ENCODE measurements around the gene HTT.

The HTT gene

DNA sequence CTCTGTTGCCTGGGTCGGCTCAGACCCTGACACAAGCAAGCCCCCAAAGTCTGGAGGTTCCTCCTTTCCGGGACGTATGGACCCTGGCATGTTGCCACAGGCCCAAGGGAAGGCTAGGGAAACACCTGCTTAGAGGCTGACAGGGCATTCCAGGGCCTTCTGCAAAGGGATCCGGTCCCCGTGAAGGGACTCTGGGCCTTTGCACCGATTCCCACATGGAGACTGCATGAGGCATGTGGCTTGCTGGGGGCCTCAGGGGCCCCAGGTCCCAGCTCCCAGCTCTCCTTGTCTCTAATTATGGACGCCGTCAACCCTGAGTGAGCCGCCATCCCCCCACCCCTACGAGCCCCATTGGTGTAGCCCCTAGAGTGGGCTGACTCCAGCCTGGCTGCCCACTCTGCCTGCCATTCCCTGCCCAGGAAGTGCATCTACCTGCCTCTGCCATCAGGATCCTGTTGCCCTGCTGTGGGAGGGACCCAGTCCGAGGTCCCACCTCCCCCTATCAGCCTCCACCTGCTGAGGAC lies 214.2 kb downstream of the HTT start:
- DNase-seq (ENCODE audit: low read depth in 2 of 2) = no peak

DNA sequence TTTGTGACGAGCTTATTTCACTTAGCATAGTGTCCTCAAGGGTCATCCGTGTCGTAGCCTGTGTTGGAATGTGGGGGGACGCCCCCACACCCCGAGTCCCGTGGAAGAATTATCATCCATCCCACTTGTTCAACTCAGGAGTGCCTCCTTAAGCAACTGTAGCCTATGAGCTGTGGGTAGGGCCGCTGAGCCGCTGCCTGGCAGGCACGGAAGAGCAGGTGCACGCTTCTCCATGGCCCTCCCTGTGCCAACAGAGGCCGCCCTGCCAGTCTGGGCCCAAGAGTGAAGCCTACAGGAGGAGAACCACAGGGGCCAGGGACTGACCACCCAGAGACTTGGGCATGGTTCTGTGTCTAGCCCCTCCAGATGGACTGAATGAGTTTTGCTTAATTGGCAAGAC lies 216.0 kb downstream of the HTT start:
- no peak for DNase-seq (ENCODE audit: low read depth in 2 of 2)

DNA sequence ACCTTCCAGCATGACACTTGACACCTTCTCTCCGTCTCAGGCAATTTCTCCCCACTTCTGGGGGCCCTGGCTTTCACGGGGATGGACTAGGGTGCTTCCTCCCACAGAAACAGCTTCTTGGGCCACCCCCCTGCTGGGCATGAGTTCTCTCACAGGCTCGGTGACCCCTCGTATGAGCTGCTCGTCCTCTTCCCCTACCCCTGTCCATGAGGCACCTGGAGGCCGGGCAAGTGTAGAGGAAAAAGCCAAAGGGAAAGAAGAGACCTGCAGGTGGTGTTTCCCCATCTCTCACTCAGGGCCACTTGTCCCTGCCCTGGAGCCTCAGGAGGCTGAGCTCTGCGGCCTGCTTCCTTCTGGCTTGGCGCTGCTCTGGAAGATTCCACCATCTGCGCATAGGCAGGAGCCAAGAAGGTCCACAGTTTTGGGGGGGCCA lies 216.4 kb downstream of the HTT start:
- no peak for DNase-seq (ENCODE audit: low read depth in 2 of 2)

- no peak for DNase-seq (ENCODE audit: low read depth in 2 of 2)
These were observed 217.0 kb downstream of the HTT start for GRCh38 chr4:3291411-3291968.

GRCh38 chr4:3291969-3292570 lies 217.6 kb downstream of the HTT start:
- no peak for DNase-seq (ENCODE audit: low read depth in 2 of 2)

- DNase-seq (ENCODE audit: low read depth in 2 of 2) = peak; percentile 75 to 80
These were observed 218.3 kb downstream of the HTT start, which contains the start of gene RGS12 for GRCh38 chr4:3292571-3293400. TSS of gene RGS12 (plus strand) at chr4:3293021. CDS start at chr4:3316171, 23,150 bp downstream.

Data from fibroblast of skin of left biceps (primary cell).